SU-DHL-6 (cell line): ENCODE data around the gene SEMA5A.

ENCODE experiments used
- H2AFZ ChIP-seq: fragments of 200-600 bp; sonication (generic); 2 replicates; pipeline ENCODE4 v1.6.1; 2014; ENCODE audit warnings: low read depth, mild to moderate bottlenecking, moderate library complexity, mixed read lengths, antibody characterized with exemption, low read length; ENCODE audit not compliant: severe bottlenecking
- H3F3A ChIP-seq: fragments of 200-600 bp; shearing (Covaris generic); 2 replicates; pipeline ENCODE4 v1.6.0; 2016; ENCODE audit warnings: antibody characterized with exemption, mild to moderate bottlenecking; ENCODE audit not compliant: insufficient read depth
- H3K27ac ChIP-seq: fragments of 200-600 bp; sonication (generic); 2 replicates; pipeline ENCODE4 v1.5.1; 2016; ENCODE audit warnings: low read depth, mild to moderate bottlenecking, low read length, moderate library complexity, mixed read lengths
- H3K27me3 ChIP-seq: fragments of 200-600 bp; sonication (generic), shearing (Covaris generic); 2 replicates; pipeline ENCODE4 v1.6.0; 2014; ENCODE audit warnings: mild to moderate bottlenecking, low read length
- H3K36me3 ChIP-seq: fragments of 200-600 bp; sonication (generic); 2 replicates; pipeline ENCODE4 v1.6.1; 2014; ENCODE audit warnings: mild to moderate bottlenecking, low read length, mixed read lengths
- H3K4me2 ChIP-seq: fragments of 300-600, 200-600 bp; shearing (Covaris generic), sonication (generic); 2 replicates; pipeline ENCODE4 v1.6.0; 2014; ENCODE audit warnings: low read length, low read depth, mild to moderate bottlenecking; ENCODE audit not compliant: poor library complexity, severe bottlenecking
- H3K4me3 ChIP-seq: fragments of 200-600 bp; sonication (generic); 2 replicates; pipeline ENCODE4 v1.5.1; 2014; ENCODE audit warnings: antibody characterized with exemption, low read length, mild to moderate bottlenecking, mixed read lengths; ENCODE audit not compliant: insufficient read depth, poor library complexity, severe bottlenecking
- H3K79me2 ChIP-seq: fragments of 200-600 bp; sonication (generic); 2 replicates; pipeline ENCODE4 v1.6.1; 2014; ENCODE audit warnings: mild to moderate bottlenecking, low read length, moderate library complexity; ENCODE audit not compliant: insufficient read depth
- H3K9ac ChIP-seq: fragments of 200-600 bp; sonication (generic); 2 replicates; pipeline ENCODE4 v1.7.0; 2014; ENCODE audit warnings: mild to moderate bottlenecking, low read length
- H3K9me2 ChIP-seq: fragments of 200-600 bp; sonication (generic); replicated peaks from 2 replicates; pipeline ENCODE4 v1.6.1; 2014; ENCODE audit warnings: low read length; ENCODE audit not compliant: insufficient read depth
- H3K9me3 ChIP-seq: fragments of 200-600 bp; sonication (generic); 2 replicates; pipeline ENCODE4 v1.6.1; 2014; ENCODE audit warnings: low read length, mixed read lengths; ENCODE audit not compliant: insufficient read depth
- H4K20me1 ChIP-seq: fragments of 200-600 bp; sonication (generic); 2 replicates; pipeline ENCODE4 v1.6.1; 2014; ENCODE audit warnings: low read depth, mild to moderate bottlenecking, antibody characterized with exemption, low read length, moderate library complexity, mixed read lengths
- CTCF ChIP-seq: fragments of 200-600 bp; sonication (generic); IDR thresholded peaks from one replicate; pipeline ENCODE4 v1.5.1; 2017; ENCODE audit warnings: antibody characterized with exemption, mild to moderate bottlenecking, low read length, moderate library complexity; ENCODE audit not compliant: insufficient read depth, poor library complexity, severe bottlenecking
- EZH2phosphoT487 ChIP-seq: fragments of 200-600 bp; sonication (generic), shearing (Covaris generic); conservative IDR thresholded peaks from 2 replicates; pipeline ENCODE4 v1.6.1; 2018; ENCODE audit warnings: mild to moderate bottlenecking, antibody characterized with exemption, low read length, moderate library complexity, mixed read lengths

SEMA5A gene

GRCh38 chr5:9233035-9233434, 312.8 kb downstream of the SEMA5A start:
- no peak for TF ChIP-seq EZH2phosphoT487
- Histone ChIP-seq H3K9me2 (no peaks in the 10 kb centered on the region), H3F3A (no peaks in the 10 kb centered on the region), H4K20me1 (no peaks in the 10 kb centered on the region), H3K4me2 (no peak overlapping the region), H3K27me3 (no peaks in the 10 kb centered on the region), H3K79me2 (no peaks in the 10 kb centered on the region), H3K9me3 (no peaks in the 10 kb centered on the region), H2AFZ (no peak overlapping the region), H3K27ac (no peak overlapping the region), H3K36me3 (no peaks in the 10 kb centered on the region), H3K9ac (no peak overlapping the region), H3K4me3 (no peak overlapping the region)

DNA sequence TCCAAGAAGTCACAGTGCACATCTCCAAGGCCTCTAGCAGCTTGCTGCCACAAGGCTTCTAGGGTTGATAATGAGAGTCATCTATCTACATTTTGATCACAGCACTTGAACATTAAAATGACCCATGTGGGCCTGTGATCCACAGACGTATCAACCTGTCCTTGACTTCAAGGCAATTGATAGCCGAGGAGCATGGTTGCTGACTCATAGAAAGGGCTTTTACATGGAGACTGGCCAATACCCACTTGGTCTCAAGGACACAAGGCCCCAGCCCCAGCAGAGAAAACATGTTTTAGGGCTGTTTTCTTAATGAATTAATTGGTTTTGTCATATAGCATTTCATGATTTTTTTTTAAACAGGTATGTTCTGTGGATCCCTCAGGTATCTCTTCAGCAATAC, 314.0 kb downstream of the SEMA5A start:
- H2AFZ ChIP-seq = no peak overlapping the region
- no peak overlapping the region for H3K4me2 ChIP-seq
- no peak overlapping the region for H3K27ac ChIP-seq
- H3K4me3 ChIP-seq = no peak overlapping the region
- H3K36me3 ChIP-seq = no peaks in the 10 kb centered on the region
- H3K27me3 ChIP-seq = no peaks in the 10 kb centered on the region
- H3K9me2 ChIP-seq = no peaks in the 10 kb centered on the region
- no peak overlapping the region for H3K9ac ChIP-seq
- no peaks in the 10 kb centered on the region for H4K20me1 ChIP-seq
- no peak for TF ChIP-seq CTCF
- TF ChIP-seq EZH2phosphoT487 = no peak
- no peaks in the 10 kb centered on the region for H3K79me2 ChIP-seq
- H3F3A ChIP-seq = no peaks in the 10 kb centered on the region
- no peaks in the 10 kb centered on the region for H3K9me3 ChIP-seq

DNA sequence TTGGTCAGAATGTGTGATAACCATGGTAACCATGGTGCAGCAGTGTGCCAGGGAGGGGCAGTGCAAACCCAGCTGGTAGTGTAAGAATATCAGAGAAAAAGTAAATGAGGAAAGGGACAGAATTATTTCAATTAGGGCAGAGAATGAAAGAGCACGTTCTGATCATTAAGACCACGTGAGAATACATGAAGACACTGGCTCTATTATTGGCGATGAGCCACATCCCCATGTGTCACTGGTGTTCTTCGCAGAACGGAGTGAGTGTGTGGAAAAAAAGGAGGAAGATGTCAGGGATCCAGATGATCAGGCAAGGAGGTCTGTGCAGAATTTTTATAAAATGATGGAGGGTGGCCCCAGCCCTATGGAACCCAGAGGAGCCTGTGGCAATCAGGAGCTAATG, 315.5 kb downstream of the SEMA5A start:
- Histone ChIP-seq H3K9me2 (no peaks in the 10 kb centered on the region), H3K79me2 (no peaks in the 10 kb centered on the region), H4K20me1 (no peaks in the 10 kb centered on the region), H3F3A (no peaks in the 10 kb centered on the region), H3K9ac (no peak overlapping the region), H2AFZ (no peak overlapping the region), H3K27me3 (no peaks in the 10 kb centered on the region), H3K9me3 (no peaks in the 10 kb centered on the region), H3K4me3 (no peak overlapping the region), H3K4me2 (no peak overlapping the region), H3K27ac (no peak overlapping the region), H3K36me3 (no peaks in the 10 kb centered on the region)
- TF ChIP-seq CTCF (no peak), EZH2phosphoT487 (no peak)

- Histone ChIP-seq H3K9me3 (no peaks in the 10 kb centered on the region), H4K20me1 (no peaks in the 10 kb centered on the region), H2AFZ (no peak overlapping the region), H3K9ac (no peak overlapping the region), H3K36me3 (no peaks in the 10 kb centered on the region), H3K79me2 (no peaks in the 10 kb centered on the region), H3K27me3 (no peaks in the 10 kb centered on the region), H3K27ac (no peak overlapping the region), H3K4me2 (no peak overlapping the region), H3F3A (no peaks in the 10 kb centered on the region), H3K9me2 (no peaks in the 10 kb centered on the region), H3K4me3 (no peak overlapping the region)
- TF ChIP-seq EZH2phosphoT487 (no peak), CTCF (no peak)
Measured at GRCh38 chr5:9226016-9226536, 319.8 kb downstream of the SEMA5A start.
